GM18499 (cell line): Measurements from ENCODE around the gene HNF1A.

Experiments used
- ATAC-seq: cut with Tn5 transposase; IDR thresholded peaks from one replicate; pipeline ENCODE4 v1.9.1; 2021; ENCODE audit warnings: moderate number of reproducible peaks; ENCODE audit not compliant: insufficient read depth, unreplicated experiment

HNF1A gene

DNA sequence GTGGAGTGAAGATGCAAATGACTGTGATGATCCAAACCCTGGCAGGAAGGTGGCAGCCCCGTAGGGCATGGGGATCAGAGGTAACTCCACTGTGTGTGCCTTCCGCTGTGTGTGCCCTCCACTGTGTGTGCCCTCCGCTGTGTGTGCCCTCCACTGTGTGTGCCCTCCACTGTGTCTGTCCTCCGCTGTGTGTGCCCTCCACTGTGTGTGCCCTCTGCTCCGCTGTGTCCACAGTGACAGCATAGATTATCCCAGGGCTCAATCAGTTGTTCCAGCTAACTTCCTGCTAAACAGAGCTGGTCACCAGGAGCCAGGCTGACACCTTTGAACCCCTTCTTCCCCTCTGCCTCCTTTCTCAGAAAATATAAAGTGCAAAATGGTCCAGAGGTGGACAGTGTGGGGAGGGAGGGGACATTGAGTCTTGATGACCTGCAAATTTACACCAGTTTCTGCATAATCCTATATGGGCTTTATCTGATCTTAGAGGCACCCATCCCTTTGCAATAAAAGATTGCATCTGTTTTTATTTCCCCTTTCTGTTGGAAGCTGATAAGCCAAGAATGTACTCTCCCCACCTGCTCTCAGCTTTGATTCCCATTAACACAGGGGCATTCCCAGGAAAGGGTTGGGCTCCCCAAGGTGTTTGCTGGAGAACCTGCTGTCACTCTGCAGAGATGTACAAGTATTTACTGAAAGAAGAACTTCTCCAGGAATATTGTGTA is 21.6 kb upstream of the HNF1A start:
- no peak for ATAC-seq

DNA sequence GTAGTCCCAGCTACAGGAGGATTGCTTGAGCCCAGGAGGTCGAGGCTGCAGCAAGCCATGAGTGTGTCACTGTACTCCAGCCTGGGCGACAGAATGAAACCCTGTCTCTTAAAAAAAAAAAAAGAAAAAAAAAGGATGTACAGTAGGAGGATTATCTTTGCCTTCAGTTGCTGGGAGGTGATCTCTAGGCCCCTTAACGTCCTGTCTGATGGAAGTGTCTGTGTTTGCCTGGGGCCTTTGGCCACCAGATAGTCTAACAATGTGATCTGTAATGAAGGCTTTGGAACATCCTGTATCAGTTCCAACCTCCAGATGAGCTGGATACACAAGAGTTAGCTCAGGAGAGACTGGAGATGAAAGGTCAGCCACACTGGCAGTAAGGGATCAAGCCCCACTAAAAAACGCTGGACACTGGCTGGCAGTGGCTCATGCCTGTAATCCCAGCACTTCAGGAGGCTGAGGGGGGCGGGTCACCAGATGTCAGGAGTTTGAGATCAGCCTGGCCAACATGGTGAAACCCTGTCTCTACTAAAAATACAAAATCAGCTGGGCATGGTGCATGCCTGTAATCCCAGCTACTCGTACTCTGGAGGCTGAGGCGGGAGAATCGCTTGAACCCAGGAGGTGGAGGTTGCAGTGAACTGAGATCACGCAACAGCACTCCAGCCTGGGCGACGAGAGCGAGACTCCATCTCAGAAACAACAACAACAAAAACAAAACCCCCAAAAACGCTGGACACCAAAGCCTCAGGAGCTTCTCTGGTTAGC is 19.0 kb upstream of the HNF1A start:
- ATAC-seq, result no peak

DNA sequence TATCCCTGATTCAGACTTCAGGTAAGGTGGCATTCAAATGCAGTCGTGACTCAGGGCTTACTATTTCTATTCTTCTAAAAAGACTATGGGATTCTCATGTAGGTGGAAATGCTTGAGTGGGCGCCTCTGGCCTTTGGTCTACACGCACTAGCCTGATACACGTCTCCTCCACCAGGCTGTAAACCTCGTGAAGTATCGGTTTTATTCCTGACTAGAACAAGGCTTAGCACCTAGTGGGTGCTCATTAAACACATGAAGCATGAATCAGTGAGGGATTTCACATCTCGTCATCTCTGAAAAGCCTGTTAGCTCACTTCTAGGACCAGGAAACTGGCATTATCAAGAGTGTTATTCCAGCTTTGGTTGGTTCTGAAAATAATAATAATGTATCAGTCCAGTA is 17.7 kb upstream of the HNF1A start:
- ATAC-seq, result no peak

DNA sequence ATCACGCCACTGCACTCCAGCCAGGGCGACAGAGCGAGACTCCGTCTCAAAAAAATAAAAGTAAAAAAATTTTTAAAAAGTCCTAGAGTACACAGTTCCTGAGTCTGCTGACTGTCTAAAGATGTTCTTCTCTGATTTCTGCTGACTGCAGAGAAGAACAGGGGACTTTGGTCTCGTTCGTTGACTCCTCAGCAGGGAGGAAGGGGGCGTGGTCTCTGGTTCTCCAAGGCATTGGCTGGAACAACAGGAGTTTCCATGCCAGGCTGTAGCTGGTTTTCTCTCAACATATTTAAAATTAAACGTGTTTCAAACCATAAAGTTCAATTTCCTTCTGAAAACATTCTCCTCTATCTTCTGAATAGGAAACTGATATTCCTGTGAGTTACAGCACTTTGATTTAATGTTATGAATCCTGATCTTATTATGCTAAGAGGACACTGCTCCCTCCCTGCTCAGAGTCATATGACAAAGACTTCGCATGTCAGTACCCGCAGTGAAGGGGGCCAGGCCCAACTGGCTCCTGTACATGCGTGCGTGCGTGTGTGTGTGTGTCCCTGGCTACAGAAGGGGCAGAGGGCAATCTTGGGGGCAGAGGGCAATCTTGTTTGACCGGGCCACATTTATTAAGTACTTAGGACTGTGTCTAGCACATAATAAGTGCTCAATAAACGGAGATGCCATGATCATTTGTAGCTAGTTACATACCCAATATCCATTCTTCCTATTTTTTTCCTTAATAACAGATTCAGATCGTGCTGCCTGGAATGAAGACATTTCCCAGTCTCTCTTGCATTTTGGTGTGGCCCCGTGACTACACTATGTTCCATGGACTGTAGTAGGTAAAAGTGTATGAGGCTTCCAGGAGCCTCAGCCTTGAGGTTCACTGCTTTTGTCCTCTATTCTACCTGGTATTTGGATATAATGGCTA is 16.5 kb upstream of the HNF1A start:
- no peak for ATAC-seq

DNA sequence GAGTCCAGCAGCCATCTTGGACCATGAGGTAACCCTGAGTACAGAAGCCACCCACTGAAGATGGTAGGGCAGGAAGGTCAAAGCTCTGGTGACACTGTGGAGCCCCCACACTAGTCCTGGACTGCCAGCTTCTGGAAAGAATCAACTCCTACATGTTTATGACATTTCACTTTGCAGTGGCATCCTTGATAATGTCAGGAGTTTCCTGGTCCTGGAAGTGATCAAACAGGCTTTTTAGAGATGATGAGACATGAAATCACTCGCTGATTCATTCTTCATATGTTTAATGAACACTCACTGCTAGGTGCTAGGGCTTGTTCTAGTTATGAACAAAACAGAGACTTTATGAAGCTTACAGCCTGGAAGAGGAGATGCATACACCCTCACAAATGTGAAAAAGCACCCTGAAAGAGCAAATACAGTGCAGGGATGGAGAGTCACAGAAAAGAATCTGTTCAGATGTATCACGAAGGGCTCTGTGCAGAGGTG is 15.8 kb upstream of the HNF1A start:
- no peak for ATAC-seq

DNA sequence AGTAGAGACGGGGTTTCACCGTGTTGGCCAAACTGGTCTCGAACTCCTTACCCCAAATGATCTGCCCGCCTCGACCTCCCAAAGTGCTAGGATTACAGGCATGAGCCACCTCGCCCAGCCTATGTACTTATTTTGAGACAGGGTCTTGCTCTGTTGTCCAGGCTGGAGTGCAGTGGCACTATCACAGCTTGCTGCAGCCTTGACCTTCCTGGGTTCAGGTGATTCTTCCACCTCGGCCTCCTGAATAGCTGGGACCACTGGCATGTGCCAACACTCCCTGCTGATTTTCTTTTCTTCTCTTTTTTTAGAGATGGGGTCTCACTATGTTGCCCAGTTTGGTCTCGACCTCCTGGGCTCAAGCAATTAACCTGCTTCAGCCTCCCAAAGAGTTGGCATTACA is 14.0 kb upstream of the HNF1A start:
- ATAC-seq, result no peak

DNA sequence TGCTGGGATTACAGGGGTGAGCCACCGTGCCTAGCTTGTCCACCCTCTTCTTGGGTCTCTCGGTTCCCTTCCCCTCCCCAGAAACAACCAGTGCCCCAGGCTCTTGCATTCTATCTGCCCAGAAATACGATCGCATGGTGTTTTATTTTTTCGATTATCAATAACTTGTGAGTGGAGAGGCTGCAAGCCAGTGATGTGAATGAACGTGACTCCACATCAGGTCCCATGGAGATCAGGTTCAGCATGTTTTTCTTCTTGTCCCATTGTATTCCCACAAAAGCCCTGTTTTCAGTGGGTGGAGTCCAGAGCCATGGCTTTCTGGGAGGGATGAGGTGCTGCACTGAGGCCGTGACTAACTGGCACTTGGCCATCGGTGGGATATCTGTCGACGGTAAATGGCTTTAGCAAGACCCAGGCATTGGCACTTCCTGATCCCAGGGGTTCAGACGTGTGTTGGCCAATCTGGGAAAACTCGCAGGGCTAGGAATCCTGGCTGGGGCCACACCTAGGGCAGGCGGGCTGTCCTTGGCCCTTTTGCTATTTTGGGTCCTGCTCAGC is 12.7 kb upstream of the HNF1A start:
- ATAC-seq, result no peak

DNA sequence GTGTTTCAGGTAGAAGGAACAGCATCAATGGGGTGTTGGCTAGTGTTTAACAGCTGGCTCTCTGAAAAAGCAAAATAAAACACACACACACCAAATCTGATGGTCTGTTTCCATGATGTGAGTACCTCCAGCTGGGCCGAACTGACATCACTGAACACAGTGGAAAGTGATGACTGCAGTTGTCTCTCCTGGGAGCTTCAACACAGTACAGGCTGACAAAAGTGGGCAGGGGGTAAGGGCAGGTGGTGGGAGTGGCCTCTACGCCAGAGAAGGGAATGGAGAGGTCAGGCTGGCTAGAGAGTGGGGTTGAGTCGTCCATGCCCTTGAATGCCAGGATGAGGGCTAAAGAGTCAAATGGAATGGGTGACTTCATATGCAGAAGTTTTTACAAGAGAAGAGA is 8.0 kb upstream of the HNF1A start:
- ATAC-seq, result no peak

DNA sequence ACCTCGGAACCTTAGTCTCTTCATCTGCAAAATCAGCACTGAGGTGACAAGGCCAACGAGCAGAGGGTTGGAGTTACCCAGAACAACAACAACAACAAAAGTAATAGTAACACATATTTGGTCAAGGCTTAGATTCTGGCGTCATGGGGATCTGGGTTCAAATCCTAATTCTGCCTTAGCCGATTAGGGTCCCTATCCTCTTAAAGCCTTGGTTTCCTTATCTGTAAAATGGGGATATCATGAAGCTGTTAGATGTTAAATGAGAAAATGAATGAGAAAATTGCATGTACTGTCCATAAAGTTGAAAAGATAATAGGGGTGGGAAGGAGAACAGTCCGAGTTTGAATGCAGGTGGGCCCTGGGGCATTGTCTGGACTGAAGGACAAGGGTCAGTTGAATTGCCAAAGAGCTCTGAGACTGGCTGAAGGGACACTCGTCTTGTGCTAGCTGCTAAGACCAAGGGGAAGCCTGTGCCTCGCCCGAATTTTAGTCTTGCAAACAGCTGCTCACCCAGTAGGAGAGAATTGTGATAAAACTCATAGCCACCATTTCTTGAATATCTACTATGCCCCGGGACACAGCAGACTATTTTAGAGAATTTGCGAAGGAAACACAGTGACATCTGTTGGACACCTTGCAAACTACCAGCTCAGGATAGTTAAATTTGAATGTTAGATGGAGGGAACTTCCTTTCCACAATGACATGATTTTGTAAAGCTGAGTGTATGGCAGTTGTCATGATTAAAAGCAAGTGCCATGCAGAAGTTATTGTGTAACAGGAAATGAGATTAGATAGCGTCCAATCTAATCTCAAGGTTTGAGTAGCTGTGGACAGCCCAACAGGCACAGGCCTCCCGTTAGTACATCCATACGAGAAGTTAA is 6.8 kb upstream of the HNF1A start:
- ATAC-seq, result no peak

DNA sequence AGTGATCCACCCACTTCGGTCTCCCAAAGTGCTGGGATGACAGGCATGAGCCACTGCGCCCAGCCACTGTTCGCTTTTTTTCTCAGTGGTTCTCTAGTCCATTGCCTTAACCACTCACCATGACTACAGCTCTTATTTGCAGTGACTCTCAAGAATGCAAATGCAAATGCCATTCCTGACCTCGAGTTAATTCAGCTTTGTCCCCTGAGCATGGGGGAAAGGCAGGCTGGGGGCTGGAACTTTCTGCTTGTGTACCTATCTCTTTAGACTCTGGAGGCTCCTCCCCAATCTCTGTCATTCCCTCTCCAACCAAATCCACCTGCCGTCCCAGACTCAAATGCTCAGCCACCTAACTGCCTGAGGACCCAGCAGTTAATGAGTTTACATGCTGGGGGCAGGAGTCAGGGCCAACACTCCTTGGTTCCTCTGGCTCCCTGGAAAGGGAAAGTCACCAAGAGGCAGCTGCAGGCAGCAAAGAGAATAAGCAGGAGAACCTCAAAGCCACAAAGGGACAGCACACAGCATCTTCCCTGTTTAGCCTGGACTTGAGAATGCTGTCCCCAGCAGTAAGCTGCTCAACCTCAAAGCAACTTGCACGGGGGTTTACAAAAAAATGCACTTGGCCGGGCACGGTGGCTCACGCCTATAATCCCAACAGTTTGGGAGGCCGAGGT is 5.3 kb upstream of the HNF1A start:
- no peak for ATAC-seq

DNA sequence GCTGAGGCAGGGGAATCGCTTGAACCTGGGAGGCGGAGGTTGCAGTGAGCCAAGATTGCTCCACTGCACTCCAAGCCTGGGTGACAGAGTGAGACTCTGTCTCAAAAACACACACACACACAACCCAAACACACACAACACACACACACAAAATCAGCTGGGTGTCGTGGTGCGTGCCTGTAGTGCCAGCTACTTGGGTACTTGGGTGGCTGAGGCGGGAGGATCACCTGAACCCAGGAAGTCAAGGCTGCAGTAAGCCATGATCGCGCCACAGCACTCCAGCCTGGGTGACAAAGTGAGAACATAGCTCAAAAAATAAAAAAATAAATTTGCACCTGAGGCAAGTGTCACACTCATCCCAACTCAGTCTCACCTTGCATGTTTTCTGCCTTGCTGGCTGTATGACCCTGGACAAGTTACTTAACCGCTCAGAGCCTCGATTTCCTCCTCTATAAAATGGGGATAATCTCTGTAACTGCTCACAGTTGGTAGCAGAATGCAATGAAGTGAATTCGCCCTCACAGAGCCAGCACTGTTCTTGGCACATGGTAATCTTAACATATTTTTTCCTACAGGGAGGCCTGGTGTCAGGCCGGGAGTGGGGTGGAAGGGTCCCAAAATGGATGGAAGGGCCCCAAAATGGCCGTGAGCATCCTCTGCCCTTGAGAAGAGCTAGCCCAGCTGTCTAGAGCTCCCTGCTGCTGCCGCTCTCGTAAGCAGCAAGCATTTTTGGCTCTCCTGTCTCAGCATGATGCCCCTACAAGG is 630 bp upstream of the HNF1A start:
- no peak for ATAC-seq

DNA sequence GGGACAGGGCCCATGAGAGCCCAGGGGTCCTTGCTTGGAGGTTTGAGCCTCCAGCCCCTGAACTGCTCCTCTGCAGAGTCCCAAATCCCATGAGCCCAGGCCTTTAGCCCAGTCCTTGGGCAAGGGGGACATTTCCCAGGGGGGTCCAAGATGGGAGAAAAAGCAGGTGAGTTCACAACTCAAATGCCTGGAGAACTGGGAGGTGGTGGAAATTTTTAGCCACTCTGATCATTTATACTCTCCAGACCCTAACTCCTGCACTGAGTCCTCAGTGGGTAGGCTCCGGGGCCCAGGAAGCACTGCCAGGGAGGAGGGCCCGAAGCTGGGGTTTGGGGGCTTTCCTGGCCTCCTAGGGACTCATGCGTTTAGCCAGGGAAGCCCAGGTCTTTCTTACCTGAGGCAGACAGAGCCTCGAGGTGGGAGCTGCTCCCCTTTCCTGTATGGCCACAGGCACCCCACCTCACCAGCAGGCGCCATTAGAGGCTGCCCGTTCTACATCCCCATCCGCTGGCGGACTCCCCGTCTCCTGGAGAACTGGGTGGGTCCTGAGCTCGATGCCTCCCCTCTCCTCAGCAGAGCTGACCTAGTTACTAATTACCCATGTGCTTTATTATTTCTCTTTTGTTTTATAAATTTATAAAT is 998 bp downstream of the HNF1A start:
- ATAC-seq, result no peak

DNA sequence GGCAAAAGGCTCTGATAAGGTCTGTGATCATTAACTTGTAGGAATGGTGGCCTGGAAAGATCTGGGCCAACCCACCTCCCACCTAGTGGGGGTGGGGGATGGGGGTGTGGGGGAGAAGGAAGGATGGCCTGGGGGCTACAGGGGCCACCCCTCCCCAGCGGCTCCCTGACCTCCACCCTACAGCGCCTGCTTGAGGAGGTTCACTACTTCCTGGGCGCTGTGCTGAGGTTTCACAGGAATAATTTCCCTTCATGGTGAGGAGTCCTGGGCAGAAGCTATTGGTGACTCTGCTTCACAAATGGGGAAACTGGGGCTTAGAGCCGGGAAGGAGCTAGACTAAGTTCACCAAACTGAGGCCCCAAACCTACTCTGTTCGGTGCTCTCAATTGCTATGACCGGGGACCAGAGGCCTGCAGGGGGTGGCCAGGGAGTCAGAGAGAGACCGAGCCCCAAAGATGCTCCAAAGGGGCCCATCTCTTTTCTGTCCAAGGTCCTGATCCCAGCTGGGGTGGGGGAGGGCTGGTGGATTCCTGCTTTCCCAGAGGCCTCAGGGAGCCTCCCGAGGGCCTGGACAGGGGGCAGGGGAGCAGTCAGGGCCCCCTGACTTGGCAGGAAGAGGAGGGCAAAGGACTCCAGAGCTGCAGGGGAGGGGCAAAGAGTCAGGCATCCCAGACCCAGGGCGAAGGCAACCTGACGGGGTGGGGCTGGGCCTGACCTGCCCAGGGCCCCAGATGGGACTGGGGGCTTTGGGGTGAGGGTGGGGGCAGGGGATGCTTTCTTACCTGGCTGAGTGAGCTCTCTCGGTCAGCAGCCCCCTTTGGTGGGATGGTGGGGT is 1.7 kb downstream of the HNF1A start:
- ATAC-seq, result no peak

DNA sequence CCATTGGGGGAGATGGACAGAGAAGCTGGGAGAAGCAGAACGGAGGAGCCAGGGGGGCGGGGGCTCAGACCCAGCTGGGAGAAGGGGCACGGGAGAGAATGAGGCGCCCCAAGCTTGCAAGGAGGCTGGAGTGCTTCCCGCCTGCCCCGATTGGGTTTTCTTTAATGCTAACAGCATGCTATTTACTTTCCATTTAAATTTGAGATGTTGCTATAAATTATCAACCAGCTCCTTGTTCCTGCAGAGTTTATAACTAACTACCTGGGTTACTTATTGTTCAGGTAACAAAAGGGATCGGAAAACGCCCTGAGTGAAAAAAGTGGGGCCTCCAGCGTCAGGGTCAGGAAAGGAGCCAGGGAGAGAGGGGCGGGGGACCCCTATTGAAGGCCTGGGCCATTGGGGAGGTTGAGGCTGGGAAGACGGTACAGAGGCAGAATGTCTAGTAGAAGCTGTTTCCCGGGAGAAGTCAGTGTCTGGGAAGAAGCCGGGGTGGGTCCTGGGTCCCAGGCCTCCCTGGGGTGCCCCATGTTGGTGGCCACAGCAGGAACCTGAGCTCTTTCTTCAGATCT is 2.5 kb downstream of the HNF1A start:
- no peak for ATAC-seq

DNA sequence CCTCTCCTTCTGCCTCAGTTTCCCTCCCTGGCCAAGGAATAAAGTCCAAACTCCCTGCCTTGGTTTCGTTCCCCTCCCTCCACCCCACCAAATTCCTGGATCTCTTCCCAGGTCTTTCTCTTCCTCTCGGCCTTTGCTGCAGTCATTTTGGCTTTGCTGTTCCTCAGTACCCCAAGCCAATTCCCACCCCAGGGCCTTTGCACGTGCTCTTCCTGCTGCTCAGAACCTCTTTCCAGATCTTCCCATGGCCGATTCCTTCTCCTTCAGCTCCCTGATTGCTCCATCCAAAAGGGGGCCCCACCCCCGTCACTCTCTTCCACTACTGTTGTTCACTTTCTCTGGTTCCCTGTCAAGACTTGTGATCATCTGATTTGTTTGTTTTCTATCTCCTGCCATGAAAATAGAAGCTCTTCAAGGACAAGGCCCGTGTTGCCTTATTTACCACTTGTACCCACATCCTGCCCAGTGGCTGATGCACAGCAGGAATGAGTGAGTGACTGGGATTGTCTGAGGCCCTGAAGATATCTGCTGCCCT is 3.1 kb downstream of the HNF1A start:
- no peak for ATAC-seq

DNA sequence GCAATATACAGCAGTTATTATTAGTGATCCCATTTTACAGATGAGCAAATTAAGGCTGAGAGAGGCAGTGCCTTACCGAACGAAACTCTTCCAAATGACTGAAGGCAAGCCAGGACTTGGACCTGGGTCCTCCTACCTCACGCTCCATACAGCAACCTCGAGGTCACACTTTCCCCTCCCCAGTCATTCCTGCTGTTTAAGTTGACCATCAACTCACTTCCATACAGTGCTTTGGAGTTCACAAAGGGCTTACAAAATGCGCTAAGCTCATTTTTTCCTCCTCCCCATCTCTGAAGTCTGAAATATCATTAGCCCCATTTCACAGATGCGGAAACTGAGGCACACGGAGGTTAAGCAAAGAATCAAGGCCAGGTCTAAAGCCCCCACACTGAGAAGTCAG is 4.3 kb downstream of the HNF1A start:
- ATAC-seq, result no peak
